ENCODE measurements around the gene LDLRAD4.

- TF ChIP-seq CTCF (IDR thresholded peaks at IDR 0.05) (no peak), POLR2AphosphoS5 (IDR thresholded peaks at IDR 0.05) (no peak), EP300 (IDR thresholded peaks at IDR 0.05) (no peak)
These were observed 68.8 kb downstream of the LDLRAD4 start for GRCh38 chr18:13287372-13287771.

All from stomach (tissue), 4 donors.